GM19193 (cell line): ENCODE measurements around the gene ACTL7A.

ENCODE experiments used
- POLR2A ChIP-seq: IDR thresholded peaks from 4 replicates; pipeline ENCODE4 v1.6.1; 2011; ENCODE audit not compliant: insufficient read depth, insufficient read length; ENCODE audit errors: extremely low read depth

Gene ACTL7A

GRCh38 chr9:108885643-108886348, 23.7 kb downstream of the ACTL7A start:
- TF ChIP-seq POLR2A, result no peak

GRCh38 chr9:108889649-108890067, 27.6 kb downstream of the ACTL7A start:
- TF ChIP-seq POLR2A, result no peak

- TF ChIP-seq POLR2A, result no peak
Measured at GRCh38 chr9:108894225-108894997, 32.3 kb downstream of the ACTL7A start.

GRCh38 chr9:108897324-108898096, 35.4 kb downstream of the ACTL7A start:
- no peak for TF ChIP-seq POLR2A

GRCh38 chr9:108900176-108900575, 38.1 kb downstream of the ACTL7A start:
- TF ChIP-seq POLR2A, result no peak

- TF ChIP-seq POLR2A, result no peak
Measured at GRCh38 chr9:108903420-108904103, 41.5 kb downstream of the ACTL7A start.

GRCh38 chr9:108904161-108904560, 42.1 kb downstream of the ACTL7A start:
- no peak for TF ChIP-seq POLR2A

GRCh38 chr9:108905494-108905893, 43.4 kb downstream of the ACTL7A start:
- no peak for TF ChIP-seq POLR2A

- TF ChIP-seq POLR2A, result no peak
Measured at GRCh38 chr9:108910402-108910801, 48.3 kb downstream of the ACTL7A start.

- TF ChIP-seq POLR2A, result no peak
Measured at GRCh38 chr9:108910914-108911313, 48.8 kb downstream of the ACTL7A start.

- no peak for TF ChIP-seq POLR2A
Measured at GRCh38 chr9:108911820-108912219, 49.8 kb downstream of the ACTL7A start.
